ENCODE data around the gene TNP1.

TNP1 gene

DNA sequence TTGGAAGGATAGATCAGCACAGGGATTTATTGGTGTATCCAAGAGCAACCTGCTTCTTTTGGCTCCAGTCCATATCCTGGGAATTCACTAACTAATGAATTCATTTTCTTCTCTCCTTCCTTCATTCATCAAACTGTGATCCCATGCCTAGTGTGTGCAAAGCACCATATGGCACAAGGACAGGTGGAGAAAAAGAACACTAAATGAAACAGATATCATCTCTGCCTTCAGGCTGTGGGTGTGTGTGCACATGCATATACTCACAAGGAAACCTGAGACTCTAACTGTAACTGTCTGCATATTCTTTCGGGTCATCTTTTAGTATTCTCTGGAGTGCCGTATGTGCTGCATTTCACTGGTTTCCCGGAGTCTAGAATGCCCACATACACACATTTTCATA lies 20.2 kb downstream of the TNP1 start:
- DNase-seq (ENCODE audit: low read depth in 2 of 2): no peak

DNA sequence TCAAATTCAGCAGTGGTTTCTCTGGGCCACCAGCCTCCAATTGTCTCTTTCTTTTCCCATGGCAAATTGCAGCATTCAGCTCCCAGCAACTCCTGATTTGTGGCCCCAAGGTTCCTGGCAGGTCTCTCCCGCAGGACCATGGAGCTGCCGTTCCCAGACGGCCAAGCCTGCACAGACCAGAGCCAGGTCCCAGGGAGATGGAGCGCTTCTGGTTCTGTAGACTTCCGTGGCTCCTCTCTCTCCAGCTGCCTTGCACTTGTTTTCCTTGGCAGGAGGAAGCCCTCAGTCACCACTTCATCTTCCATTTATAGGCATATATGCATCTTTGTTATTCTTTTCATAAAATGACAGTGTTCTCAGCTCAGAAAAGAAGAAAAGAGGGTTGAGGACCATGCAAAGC lies 21.7 kb downstream of the TNP1 start:
- DNase-seq (ENCODE audit: low read depth in 2 of 2): no peak

DNA sequence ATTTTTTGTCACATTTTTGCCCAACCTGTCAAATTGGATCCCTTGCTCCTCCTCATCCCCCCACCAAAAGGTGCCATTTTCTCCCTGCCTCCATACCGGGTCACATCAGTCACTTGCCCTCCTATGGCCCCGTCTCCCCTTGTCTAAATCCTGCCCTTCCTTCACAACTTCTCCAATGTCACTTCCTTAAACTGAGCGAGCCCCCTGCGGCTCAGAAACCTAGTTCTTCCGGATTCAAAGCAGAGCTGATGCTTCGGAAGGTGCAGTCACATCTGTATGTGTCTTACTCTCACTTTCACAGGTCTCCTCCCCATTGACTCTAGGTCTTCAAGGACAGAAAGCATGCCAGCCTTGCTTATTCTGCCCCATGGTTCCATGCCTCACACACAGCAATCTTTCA lies 22.1 kb downstream of the TNP1 start:
- no peak for DNase-seq (ENCODE audit: low read depth in 2 of 2)

DNA sequence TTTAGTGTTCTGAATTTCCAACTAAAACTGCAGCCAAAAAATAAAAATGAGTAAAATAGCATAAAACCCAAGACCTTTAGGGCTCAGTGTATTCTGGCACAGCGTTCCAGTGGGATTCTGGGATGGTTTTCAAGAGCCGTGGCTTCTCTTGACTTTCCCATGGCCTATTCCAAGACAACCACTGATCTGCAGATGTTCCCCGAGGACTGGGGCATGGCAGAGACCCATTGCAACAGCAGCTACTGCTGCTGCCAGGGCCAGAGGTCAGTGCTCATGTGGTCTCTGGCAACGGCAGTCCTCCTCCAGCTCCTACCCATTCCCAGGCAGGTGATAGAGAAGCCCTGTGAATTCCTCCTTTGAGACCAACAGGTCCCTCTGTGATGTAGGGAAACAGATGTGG lies 26.8 kb downstream of the TNP1 start:
- DNase-seq (ENCODE audit: low read depth in 2 of 2): no peak

DNA sequence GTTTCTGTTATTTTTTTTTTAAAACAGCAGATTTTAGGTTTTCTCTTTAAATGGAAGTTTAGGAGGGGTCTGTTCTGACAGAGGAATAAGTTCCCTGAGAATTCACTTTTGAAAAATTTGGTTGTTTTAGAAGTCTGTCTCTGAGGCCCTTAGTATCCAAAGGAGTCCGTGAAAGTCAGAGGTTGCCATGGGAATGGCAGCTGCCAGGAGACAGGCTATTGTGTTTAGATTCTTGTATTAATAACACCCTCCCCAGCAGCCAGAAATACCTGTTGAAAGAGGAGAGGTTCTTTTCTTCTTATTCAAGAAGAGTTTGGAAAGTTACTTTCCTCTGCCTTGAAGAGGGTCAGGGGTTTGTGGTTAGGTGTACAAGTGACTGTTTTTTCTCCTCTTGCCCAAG lies 29.5 kb downstream of the TNP1 start:
- no peak for DNase-seq (ENCODE audit: low read depth in 2 of 2)

DNA sequence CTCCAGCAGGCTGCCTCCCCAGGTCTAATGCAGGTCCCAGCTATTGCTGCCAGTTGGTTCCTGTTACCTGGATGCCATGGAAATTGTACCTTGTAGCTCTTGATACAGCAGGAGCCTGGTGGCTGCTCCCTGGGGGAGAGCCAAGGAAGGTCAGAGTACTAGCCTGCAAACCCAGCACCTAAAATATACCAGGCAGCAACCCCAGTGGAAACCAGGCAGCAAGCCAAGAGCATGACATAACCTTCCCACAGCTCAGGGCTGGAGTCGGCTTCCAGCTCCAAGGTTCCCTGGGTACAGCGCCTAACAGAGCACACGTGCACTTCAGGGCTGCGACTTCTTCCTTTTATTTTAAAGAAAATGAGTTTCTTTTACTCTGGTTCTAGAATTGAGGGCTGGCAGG lies 30.3 kb downstream of the TNP1 start:
- DNase-seq (ENCODE audit: low read depth in 2 of 2): no peak

DNA sequence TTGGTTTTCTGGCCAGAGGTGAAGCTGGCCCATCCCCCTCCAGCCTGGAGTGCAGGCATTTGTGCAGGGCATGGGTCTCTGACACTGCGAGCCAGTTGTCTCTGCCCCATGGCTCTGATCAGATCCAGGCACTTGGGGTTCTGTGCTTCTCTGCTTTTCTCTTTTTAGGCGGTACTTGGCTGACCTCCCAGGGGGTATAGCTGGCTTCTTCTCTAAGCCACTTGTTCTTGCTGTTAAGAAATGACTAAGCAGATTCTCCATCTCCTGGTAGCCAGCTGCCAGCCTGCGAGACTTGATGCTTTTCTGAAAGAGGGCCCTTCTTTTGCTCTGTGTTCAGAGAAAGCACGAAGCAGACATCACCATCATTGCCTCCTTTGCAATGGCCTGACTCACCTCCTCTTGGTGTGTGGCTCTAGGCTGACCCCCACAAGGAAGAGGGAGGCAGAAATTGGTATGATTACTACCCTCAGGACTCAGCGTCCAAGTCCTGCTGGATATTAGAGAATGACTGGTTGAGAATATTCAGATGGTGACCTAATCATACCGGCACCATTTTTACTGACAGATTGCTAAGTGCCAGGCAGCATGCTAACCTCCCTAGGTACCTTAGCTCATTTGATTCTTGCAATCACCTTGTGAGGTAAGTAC lies 32.7 kb downstream of the TNP1 start:
- DNase-seq (ENCODE audit: low read depth in 2 of 2): no peak

DNA sequence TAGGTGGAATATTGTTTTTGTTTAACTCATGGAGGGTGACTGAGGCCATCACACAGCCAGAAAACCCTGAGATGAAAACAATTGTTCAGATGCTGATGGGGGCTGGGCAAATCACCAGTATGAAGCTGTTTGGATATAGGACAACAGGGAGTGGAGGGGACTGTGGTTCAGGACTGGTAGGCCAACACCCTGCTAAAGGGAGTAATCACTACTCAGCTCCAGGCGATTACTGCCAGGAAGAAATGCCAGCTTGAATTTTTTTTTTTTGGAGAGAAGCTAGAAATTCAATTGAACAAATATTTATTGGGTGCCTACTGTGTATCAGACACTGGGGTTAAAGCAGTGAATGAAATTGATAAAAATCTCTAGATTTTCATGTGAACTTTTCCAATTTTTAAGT lies 37.4 kb downstream of the TNP1 start:
- DNase-seq (ENCODE audit: low read depth in 2 of 2): no peak

DNA sequence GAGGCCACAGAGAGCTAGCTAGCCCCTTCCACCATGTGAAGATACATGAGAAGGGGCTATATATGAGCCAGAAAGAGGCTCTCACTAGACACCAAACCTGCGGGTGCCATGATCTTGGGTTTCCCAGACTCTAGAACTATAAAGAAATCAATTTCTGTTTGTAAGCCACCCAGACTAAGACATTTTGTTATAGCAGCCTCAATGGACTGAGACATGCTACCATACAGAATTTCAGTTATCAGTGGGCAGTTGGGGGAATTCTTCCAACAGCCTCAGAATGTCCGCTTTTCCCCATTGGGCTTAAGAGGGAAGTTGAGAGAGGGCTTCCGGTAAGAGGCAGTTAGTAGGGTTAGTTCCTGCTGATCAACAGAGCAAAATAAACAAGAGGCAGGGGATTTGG lies 39.2 kb downstream of the TNP1 start:
- no peak for DNase-seq (ENCODE audit: low read depth in 2 of 2)

DNA sequence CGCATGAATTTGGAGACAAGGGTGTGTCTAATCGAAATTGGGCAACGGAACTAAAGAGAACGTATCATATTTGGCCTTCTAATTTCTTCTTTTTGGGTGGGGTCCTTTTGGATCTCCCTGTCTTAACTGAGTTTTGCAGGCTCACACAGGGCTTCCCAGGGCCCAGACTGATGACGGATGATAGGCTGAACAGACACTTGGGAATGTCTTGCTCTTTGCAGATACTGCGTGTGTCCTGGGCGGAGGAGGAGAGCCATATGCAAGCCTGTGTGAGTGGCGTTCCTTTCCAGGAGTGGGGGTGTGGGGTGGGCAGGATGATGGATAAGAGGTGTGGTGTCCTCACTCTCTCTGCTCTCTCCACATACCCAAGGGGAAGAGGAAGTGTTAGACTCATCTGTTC lies 40.1 kb downstream of the TNP1 start:
- DNase-seq (ENCODE audit: low read depth in 2 of 2): no peak

DNA sequence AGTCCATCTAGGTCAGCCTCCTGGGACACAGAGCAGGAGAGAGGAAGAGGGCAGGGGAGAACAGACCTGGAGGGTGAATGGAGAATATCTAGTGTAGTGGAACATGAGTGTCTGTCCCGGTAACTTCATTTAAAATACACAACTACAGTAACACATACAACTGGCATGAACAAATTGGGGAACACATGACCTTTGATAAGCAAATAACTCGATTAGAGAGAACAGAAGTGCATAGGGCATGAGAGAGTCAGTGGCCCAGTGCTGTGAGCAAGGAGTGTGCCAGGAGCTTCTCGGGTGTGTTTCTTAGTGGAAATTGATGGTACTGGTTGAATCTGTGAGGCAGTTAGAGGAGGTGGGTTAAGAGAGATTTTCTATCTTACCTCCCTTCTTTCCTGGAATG lies 40.8 kb downstream of the TNP1 start:
- no peak for DNase-seq (ENCODE audit: low read depth in 2 of 2)

DNA sequence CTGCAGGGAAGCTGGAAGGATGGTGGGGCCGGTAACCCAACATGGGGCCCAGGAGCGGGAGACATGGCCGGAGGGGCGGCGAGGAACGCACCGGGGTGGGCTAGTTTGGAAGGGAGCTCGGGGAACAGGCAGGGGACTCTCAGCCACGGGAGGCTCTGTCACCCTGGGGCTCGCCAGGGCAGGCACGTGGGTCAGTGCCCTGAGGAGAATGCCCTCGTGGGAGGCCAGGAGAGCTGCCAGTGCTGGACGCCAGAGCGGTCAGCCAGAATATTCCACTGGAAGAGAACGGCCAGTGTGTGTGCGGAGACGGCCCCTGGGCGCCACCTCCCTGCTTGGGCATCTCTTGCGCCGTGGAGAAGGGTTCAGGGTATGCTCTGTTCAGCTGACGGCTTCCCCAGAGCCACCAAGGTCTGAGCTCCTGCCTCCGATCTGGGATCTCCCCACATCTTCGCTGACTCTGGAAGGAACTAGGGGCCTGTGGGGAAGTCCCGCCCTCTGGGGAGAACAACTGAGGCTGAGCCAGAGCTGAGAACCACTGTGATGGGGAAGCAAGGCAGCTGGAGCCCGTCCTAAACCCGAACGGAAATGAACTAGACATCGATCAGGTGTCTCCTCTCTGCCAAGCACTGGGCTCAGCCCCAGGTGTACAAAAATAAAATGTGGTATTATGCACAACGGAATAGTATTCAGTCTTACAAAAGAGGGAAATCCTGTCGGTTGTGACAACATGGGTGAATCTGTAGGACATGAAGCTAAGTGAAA lies 49.3 kb downstream of the TNP1 start:
- DNase-seq (ENCODE audit: low read depth in 2 of 2): no peak

All from stimulated activated CD8-positive, alpha-beta memory T cell treated with anti-CD3 and anti-CD28 coated beads, Interleukin-2, amount 100 ng/mL, for 1 hour (primary cell).